Heart left ventricle (tissue), 16 donors: ENCODE results near the gene RGS10. TPM values are rescaled to one million over a fixed set of nuclear protein-coding genes. Genes with fewer than 3 reads are reported as not detected.

Experiments used
- ATAC-seq, 4 donors: fragments of 200-7000 bp; cut with Tn5 transposase; one replicate each; pipeline ENCODE4 v1.9.1; 2020 to 2022; ENCODE audit warnings: moderate library complexity in 4 of 4, mild to moderate bottlenecking in 3 of 4, moderate number of reproducible peaks in 1 of 4
- DNase-seq, 5 donors: peaks; one replicate each; pipeline ENCODE4 v3.0.0-alpha.2; 2020
- H3K27ac ChIP-seq, 12 donors: fragments of 200-600 bp; sonication (generic) in 4 of 12; one replicate each; pipeline versions ENCODE4 v1.5.0 to v1.8.0; 2016 to 2022; ENCODE audit warnings: mild to moderate bottlenecking in 2 of 12
- H3K27me3 ChIP-seq, 9 donors: fragments of 200-600 bp; sonication (generic) in 2 of 9; one replicate each; pipeline versions ENCODE4 v1.5.1 to v1.8.0; 2016 to 2022; ENCODE audit warnings: mild to moderate bottlenecking in 3 of 9
- H3K36me3 ChIP-seq, 9 donors: fragments of 200-600 bp; sonication (generic) in 2 of 9; one replicate each; pipeline versions ENCODE4 v1.5.0 to v1.8.0; 2018 to 2022; ENCODE audit warnings: mild to moderate bottlenecking in 2 of 9
- H3K4me1 ChIP-seq, 12 donors: fragments of 200-600 bp; sonication (generic) in 4 of 12; one replicate each; pipeline versions ENCODE4 v1.5.0 to v1.8.0; 2016 to 2022; ENCODE audit warnings: mild to moderate bottlenecking in 3 of 12
- H3K4me3 ChIP-seq, 12 donors: fragments of 200-600 bp; sonication (generic) in 4 of 12; one replicate each; pipeline versions ENCODE4 v1.5.0 to v1.8.0; 2017 to 2022; ENCODE audit warnings: mild to moderate bottlenecking in 9 of 12, moderate library complexity in 4 of 12
- H3K9me3 ChIP-seq, 12 donors: fragments of 200-600 bp; sonication (generic) in 4 of 12; one replicate each; pipeline versions ENCODE4 v1.5.0 to v1.8.0; 2016 to 2022; ENCODE audit warnings: mild to moderate bottlenecking in 1 of 12
- CTCF ChIP-seq, 12 donors: fragments of 200-600 bp; sonication (generic) in 4 of 12; IDR thresholded peaks; one replicate each; pipeline versions ENCODE4 v1.5.0 to v1.8.0; 2018 to 2022; ENCODE audit warnings: antibody characterized with exemption in 12 of 12, mild to moderate bottlenecking in 5 of 12
- POLR2A ChIP-seq, 2 donors: fragments of 450-650 bp; IDR thresholded peaks; one replicate each; pipeline ENCODE4 v1.6.1; 2017; ENCODE audit warnings: antibody characterized with exemption in 2 of 2, mild to moderate bottlenecking in 2 of 2, moderate library complexity in 2 of 2
- WGBS, 4 donors: extraction: QIAGEN DNeasy Blood & Tissue Kit in 2 of 4; methylation state at CpG; one replicate each; pipeline versions ENCODE4 v1.1.5 to v1.1.7; 2013 to 2018; 5-methylcytosine and 5-hydroxymethylcytosine counted together
- intact Hi-C, 10 donors: fragments of 100-400 bp; cut with DNase I; formaldehyde crosslinking; loops; one replicate each; pipeline versions ENCODE4 v1.11.1 to v1.14.2; 2022
- polyA plus RNA-seq, 2 donors: library from polyadenylated mRNA; stranded (reverse); fragments of 200-250 nt; gene quantifications; one replicate each; pipeline ENCODE4 v1.2.3, GENCODE V29; 2013
- total RNA-seq, 9 donors: library from RNA; depleted of rRNA in 2 of 9; stranded (reverse); fragments of >200 nt in 2 of 9; fragmentation: NEBNext Ultra II Directional in 3 of 9; extraction: Animal tissue kit (Norgen Biotek cat#: 25700) in 3 of 9; gene quantifications; one replicate each; pipeline versions ENCODE4 v1.1.0 to v1.2.4, GENCODE V29; 2016 to 2023
- donor health status: ischemic (EF 13 %, LVEDD 7.1; RV severe dilation, severe dysfunction).
- donor health status: healthy with polysubstance abuse.
- donor health status: DM: no; HTN: yes; CAD: no.
- donor health status: DM: no; HTN: no; CAD: no.
- donor health status: ischemic (EF 25% LVEDD 6.9; RV normal size, moderate dysfunction).
- donor health status: ischemic (EF 25% LVEDD 5.7; RV mildly dilated, moderate dysfunction).
- donor health status: healthy.
- donor health status: DM: yes; HTN: yes; CAD: no.
- donor health status: ischemic (EF 35%, LVEDD 5.7; RV mildly dilated, moderate dysfunction).
- donor health status: nonischemic (EF 11% LVEDD 7.7; RV severe dilation, severe dysfunction).
- donor health status: DM: yes; HTN: yes; CAD: no.
- donor health status: PGD.
- donor health status: ischemic (EF 29% LVEDD 5.4; RV normal size, mild dysfunction).
- donor health status: nonischemic (EF 23%, LVEDD 6.1; RV moderate dilation, normal function).

The RGS10 gene
- total and polyA plus RNA-seq, 11 donors: 1.6 to 25.2 (median 4.7) TPM

- Histone ChIP-seq H3K36me3 (no peaks in the 10 kb centered on the region), H3K27me3 (peaks cover 0 to 37% (median 7%) of the 10 kb centered on the region in 9 donors), H3K27ac (peak overlapping the region in 1 of 12 donors; percentile 92), H3K4me3 (no peak overlapping the region), H3K4me1 (peaks cover 0 to 23% (median 11%) of the 10 kb centered on the region in 12 donors), H3K9me3 (no peaks in the 10 kb centered on the region)
- ATAC-seq (no peak), DNase-seq (no peak)
- intact Hi-C loops: loop anchor here in 2 of 10 donors (5.0 to 10.0 kb wide), 2 partner anchors 343 to 351 kb away; no protein-coding TSS in a partner anchor
- 55 to 77% (median 65%) methylated on average over 4 of the region's 4 CpGs for WGBS, 4 donors
- TF ChIP-seq CTCF (IDR thresholded peaks at IDR 0.05) (no peak), POLR2A (IDR thresholded peaks at IDR 0.05) (no peak)
Observed at GRCh38 chr10:119545310-119545709, 2.8 kb upstream of the RGS10 start.

GRCh38 chr10:119543814-119544642 is 1.5 kb upstream of the RGS10 start:
- H3K27me3 ChIP-seq: peaks cover 0 to 36% (median 7%) of the 10 kb centered on the region in 9 donors
- H3K36me3 ChIP-seq: no peaks in the 10 kb centered on the region
- DNase-seq: no peak
- peak overlapping the region in 7 of 12 donors; percentile 50 to 91 (median 76) for H3K4me3 ChIP-seq
- 69 to 74% (median 71%) methylated on average over 19 of the region's 19 CpGs for WGBS, 4 donors
- ATAC-seq: no peak
- H3K4me1 ChIP-seq: peaks cover 0 to 35% (median 11%) of the 10 kb centered on the region in 12 donors
- intact Hi-C loops: loop anchor here in 4 of 10 donors (5.0 to 10.0 kb wide), 3 partner anchors 342 to 349 kb away; no protein-coding TSS in a partner anchor
- TF ChIP-seq CTCF (IDR thresholded peaks at IDR 0.05) (peak in 1 of 12 donors; percentile 6), POLR2A (IDR thresholded peaks at IDR 0.05) (no peak)
- no peaks in the 10 kb centered on the region for H3K9me3 ChIP-seq
- peak overlapping the region in 1 of 12 donors; percentile 92 for H3K27ac ChIP-seq

GRCh38 chr10:119542988-119543813 is 682 bp upstream of the RGS10 start:
- 1 to 2% (median 1%) methylated on average over 16 to 78 of the region's 78 CpGs for WGBS, 4 donors
- Histone ChIP-seq H3K4me1 (peaks cover 0 to 43% (median 11%) of the 10 kb centered on the region in 12 donors), H3K27ac (peak overlapping the region in 10 of 12 donors; percentile 31 to 92 (median 58)), H3K36me3 (no peaks in the 10 kb centered on the region), H3K27me3 (peaks cover 0 to 28% (median 7%) of the 10 kb centered on the region in 9 donors), H3K9me3 (no peaks in the 10 kb centered on the region), H3K4me3 (peak overlapping the region; percentile 50 to 91 (median 64))
- TF ChIP-seq POLR2A (IDR thresholded peaks at IDR 0.05) (no peak), CTCF (IDR thresholded peaks at IDR 0.05) (peak; percentile 21 to 67 (median 49))
- DNase-seq (peak; percentile 51 to 77 (median 54)), ATAC-seq (peak; percentile 50 to 73 (median 70))
- intact Hi-C loops: loop anchor here in 4 of 10 donors (5.0 to 10.0 kb wide), 3 partner anchors 341 to 348 kb away; no protein-coding TSS in a partner anchor
